HG03108 (cell line): Measurements from ENCODE around the gene CCDC192.

Source experiments
- ATAC-seq: cut with Tn5 transposase; IDR thresholded peaks from one replicate; pipeline ENCODE4 v1.9.1; 2021; ENCODE audit warnings: moderate library complexity; ENCODE audit not compliant: unreplicated experiment

Gene CCDC192

DNA sequence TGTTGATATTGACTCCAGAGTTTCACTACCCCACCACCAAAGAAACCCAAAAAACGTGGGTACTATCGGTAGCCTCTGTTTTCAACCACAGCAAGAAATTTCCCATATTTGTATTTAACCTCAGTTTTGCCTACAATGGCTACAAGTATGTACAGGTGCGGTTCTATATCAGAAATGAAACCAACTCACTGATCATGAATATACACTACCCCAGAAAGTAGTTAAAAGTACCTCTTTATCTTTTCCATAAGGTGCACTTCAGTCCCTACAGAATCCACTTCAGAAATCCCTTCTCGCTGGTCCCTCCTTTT is 239.8 kb downstream of the CCDC192 start:
- peak; percentile 72 for ATAC-seq

GRCh38 chr5:127944125-127944524 is 240.9 kb downstream of the CCDC192 start:
- no peak for ATAC-seq

- ATAC-seq, result no peak
Measured at GRCh38 chr5:127947941-127948340, 244.8 kb downstream of the CCDC192 start.

GRCh38 chr5:127950707-127951391 is 247.7 kb downstream of the CCDC192 start:
- no peak for ATAC-seq

GRCh38 chr5:127951791-127952190 is 248.6 kb downstream of the CCDC192 start:
- ATAC-seq, result no peak

DNA sequence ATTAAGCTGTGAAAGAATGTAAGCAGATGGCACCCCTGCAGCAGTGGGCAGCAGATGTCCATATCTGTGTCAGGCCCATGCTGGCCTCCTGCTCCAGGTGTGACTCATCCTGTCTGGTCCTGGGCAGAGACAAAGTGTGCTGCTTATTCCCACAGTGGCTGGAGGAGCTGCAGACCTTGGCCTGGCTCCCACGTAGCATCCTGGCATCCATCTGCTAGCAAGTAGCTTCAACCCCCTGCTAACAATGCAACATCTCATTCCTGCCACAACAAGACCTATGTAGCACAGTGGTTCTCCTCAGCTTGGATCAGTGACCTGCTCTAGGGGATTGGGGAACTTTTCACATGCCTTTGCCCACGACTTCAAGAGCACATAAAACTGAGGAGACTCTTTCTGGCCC is 254.0 kb downstream of the CCDC192 start:
- ATAC-seq, result no peak

DNA sequence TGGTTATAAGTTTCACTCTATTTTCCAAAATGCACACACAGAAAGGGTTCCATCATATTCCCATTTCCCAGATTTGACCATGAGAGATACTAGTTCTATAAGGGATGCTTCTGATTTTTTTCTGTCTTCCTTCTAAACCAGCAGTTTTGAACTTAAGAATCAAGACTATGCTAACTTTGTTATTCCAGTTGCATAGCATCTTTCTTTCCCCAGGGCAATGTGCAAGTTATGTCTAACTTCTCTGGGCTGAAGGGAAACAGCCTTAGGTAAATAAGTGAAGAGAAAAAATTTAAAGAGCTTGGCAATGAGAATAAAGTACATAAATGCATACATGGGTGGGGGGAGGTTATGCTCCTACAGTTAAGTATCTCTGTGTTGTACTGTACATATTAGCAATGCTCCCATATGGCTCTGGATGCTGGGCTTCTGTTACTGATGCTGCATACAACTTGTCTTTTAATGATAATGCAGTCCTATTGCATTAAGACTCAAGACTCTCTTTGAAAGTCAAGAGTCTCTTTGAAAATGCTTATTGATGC is 254.6 kb downstream of the CCDC192 start:
- ATAC-seq, result no peak

DNA sequence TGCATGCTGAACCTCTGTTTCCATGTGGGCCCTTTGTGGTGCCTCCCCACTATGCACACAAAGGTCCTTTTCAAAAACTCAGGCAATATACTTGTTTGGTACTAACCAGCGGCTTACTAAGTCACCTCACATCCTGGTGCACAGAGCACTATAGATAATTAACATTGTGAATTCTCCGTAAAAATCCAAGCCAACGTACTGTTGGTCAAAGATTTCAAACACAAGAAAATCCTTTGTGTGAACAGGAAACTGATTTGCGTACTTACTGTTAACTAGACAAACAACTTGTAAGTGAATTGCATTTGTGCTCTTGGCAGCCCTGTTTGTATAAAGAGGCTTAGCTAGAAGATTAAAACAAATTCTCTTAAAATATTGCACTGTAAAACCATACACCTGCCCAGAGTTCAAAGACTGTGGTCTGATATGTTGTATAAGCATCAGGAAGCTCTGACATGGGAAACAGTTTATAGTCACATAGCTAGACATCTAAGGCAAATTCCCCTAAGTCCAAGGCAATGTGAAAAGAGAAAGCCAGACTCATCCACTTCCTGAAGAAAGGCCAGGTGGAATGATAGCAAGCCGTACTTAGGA is 255.3 kb downstream of the CCDC192 start:
- ATAC-seq, result no peak

DNA sequence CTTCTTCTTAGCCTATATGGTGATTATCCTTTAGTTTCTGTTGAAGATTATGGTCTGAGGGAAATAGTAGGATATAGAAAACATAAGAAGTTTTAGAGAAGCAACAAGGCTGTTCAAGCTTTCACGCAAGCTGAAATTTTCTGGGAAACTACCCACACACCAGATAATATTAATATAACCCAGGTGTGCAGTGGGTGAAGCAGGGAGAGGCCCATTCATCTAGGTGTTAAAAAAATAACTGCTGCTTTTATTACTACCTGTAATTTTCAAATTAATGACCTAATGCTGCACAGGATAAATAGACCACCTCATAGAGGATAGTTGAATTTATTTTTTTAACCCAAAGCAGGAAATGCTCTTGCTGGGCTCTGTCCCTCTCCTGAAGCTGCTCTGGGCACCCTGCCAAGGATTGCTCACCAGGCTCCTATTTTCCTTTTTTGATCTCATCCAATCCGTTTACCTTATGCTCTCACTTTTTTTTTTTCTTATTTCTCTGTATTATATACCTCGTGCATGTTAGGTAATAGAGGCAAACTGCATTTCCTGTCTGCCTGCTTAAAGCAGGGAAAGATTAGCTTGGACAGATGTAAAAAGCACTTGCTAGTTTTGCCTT is 256.1 kb downstream of the CCDC192 start:
- ATAC-seq, result no peak

DNA sequence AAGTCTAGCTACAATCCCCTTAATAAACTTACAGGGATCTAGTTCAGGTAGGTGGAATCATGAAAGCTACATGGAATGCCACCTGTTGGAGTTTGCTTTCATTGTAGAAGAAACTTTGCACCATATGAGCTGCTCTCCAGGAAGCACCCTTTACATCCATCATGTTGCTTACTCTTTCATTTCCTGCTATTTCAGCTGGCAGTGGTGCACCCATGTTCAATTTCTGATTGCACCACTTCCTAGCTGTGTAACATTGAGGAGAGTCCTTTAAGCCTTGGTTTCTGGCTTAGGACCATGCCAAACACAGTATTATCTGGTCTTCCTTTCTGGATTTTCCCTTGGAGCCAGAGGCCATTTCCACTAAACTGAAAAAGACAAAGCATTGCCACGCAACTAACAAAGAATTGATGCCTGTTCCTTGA is 257.1 kb downstream of the CCDC192 start:
- no peak for ATAC-seq

- no peak for ATAC-seq
Measured at GRCh38 chr5:127961006-127961762, 258.0 kb downstream of the CCDC192 start.

GRCh38 chr5:127961763-127962145 is 258.6 kb downstream of the CCDC192 start:
- ATAC-seq, result no peak

DNA sequence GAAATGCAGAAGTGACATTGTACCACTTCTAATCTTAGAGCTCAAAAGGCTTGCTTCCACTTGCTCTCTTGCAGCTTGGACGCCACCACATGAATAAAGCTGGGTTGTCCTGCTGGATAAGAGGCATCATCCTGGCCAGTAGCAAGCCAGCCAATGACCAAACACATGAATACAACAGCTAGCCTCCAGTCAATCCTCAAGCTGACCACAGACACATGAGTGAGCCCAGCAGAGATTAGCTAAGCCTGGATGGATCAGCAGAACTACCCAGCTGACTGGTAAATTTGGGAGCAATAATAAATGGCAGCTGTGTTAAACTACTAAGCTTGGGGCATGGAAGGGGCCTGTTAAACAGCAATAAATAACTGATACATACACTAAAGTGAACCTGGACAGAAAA is 259.3 kb downstream of the CCDC192 start:
- no peak for ATAC-seq

GRCh38 chr5:127963233-127963632 is 260.0 kb downstream of the CCDC192 start:
- no peak for ATAC-seq

GRCh38 chr5:127963931-127964330 is 260.7 kb downstream of the CCDC192 start:
- ATAC-seq, result no peak

- ATAC-seq, result no peak
Measured at GRCh38 chr5:127967323-127967982, 264.3 kb downstream of the CCDC192 start.

DNA sequence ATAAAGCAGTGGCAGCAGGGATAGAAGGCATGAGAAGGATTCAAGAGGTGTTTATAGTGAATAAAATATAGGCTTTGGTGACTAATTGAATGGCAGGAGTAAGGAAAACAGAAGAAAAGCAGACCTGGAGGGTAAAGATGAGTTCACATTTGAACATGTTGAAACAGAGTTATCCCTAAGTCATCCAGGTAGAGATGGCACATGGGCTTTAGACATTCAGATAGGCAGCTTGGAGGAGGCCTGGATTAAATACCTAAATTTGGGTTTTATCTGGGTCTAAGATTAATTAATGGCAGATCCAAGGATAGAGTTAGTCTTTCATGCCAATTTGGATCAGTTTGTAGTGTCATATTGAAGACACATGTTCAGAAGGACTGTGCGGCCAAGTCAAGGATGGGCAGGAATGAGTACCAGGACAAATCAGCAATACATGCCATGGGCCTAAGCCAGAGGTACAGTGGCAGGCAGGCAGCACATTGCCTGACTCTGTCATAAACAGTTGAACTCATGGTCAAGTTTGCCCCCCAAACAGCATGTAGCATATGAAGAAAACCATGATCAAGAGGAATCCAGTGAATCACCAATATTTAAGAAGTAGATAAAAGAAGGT is 264.9 kb downstream of the CCDC192 start:
- no peak for ATAC-seq

GRCh38 chr5:127969002-127969401 is 265.8 kb downstream of the CCDC192 start:
- no peak for ATAC-seq

- ATAC-seq, result no peak
Measured at GRCh38 chr5:127969651-127970050, 266.5 kb downstream of the CCDC192 start.

DNA sequence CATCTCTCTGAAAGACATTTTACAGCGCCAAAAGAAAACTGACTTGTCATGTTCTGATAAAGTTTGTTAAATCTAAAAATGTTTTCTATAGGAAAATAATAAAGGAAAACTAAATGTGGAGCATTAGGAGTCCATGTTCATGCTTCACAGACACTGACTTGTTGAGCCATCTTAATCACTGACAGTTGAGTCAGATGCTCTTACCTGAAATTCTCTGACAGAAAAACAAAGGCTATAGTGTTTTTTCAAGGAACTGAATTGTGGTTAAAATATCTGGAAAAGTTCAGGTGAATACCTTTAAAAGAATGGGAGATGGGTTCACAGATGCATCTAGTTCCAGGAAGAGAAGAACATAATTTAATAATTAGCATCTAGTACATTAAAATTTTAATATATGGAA is 266.9 kb downstream of the CCDC192 start:
- ATAC-seq, result no peak
